Measurements from ENCODE around the gene TXNL4B. TPM values are rescaled to one million over a fixed set of nuclear protein-coding genes. Genes with fewer than 3 reads are reported as not detected.

The TXNL4B gene
- total and polyA plus RNA-seq, 10 of the 15 experiments (the other 5 are each of a cell fraction or from before 2014, with no cell fraction given), result 11.1 to 24.0 (median 15.9) TPM

GRCh38 chr16:72042157-72042660, 51.2 kb downstream of the TXNL4B start:
- Histone ChIP-seq H3K27me3 (replicated peaks in 1 of 2; ENCODE audit: control insufficient read depth in 2 of 2, insufficient read depth in 2 of 2, low read length in 1 of 2) (no peaks in the 10 kb centered on the region), H3K9me3 (replicated peaks; ENCODE audit: control insufficient read depth, insufficient read depth, low read length) (no peaks in the 10 kb centered on the region), H2AFZ (ENCODE audit: control insufficient read depth, low read depth, low read length) (no peak overlapping the region), H4K20me1 (ENCODE audit: control insufficient read depth, insufficient read depth) (no peaks in the 10 kb centered on the region), H3K4me3 (no peak overlapping the region), H3K27ac (ENCODE audit: control insufficient read depth, insufficient read depth) (no peak overlapping the region), H3K79me2 (ENCODE audit: control insufficient read depth, insufficient read depth, low read length) (no peaks in the 10 kb centered on the region), H3K36me3 (ENCODE audit: control insufficient read depth in 2 of 2, insufficient read depth in 2 of 2, low read length in 1 of 2) (no peaks in the 10 kb centered on the region), H3K4me2 (ENCODE audit: control insufficient read depth, insufficient read depth) (no peak overlapping the region), H3K4me1 (ENCODE audit: control insufficient read depth, insufficient read depth, low read length) (no peaks in the 10 kb centered on the region), H3K9ac (ENCODE audit: control insufficient read depth, insufficient read depth, low read length) (no peak overlapping the region)
- ATAC-seq (no peak), DNase-seq (ENCODE audit: low read depth, low spot score) (no peak), FAIRE-seq (no peak)
- SMC1A ChIA-PET (ENCODE audit: uncharacterized antibody, unreplicated experiment), result no interaction called here
- CTCF ChIA-PET, result no interaction called here
- TF ChIP-seq HCFC1 (IDR thresholded peaks at IDR 0.05; ENCODE audit: low read length) (no peak), ZNF687 (IDR thresholded peaks at IDR 0.05) (no peak), RFX5 (IDR thresholded peaks at IDR 0.05; ENCODE audit: low read depth, low read length) (no peak), MXI1 (IDR thresholded peaks at IDR 0.05; ENCODE audit: low read depth, low read length) (no peak), RELA (IDR thresholded peaks at IDR 0.05; ENCODE audit: borderline replicate concordance, partially characterized antibody) (no peak), TCF7 (IDR thresholded peaks at IDR 0.05; ENCODE audit: borderline replicate concordance) (no peak), SKIL (IDR thresholded peaks at IDR 0.05; ENCODE audit: low read depth, poor library complexity, severe bottlenecking) (no peak), KDM1A (IDR thresholded peaks at IDR 0.05; ENCODE audit: borderline replicate concordance) (no peak), BCL3 (IDR thresholded peaks at IDR 0.05; ENCODE audit: borderline replicate concordance, insufficient read depth, low read depth, low read length, poor library complexity, severe bottlenecking) (no peak), CEBPB (IDR thresholded peaks at IDR 0.05; ENCODE audit: borderline replicate concordance in 1 of 2, low read depth in 2 of 2, low read length in 2 of 2) (no peak), TARDBP (IDR thresholded peaks at IDR 0.05; ENCODE audit: borderline replicate concordance) (no peak), CREM (IDR thresholded peaks at IDR 0.05; ENCODE audit: low read depth) (no peak)
- POLR2A ChIA-PET, result no interaction called here
- no TSS peak for BruUV-seq (replicated peaks)
- intact Hi-C loops (cut with micrococcal nuclease; ENCODE audit: unreplicated experiment), result no loop called here
- RAD21 ChIA-PET (ENCODE audit: unreplicated experiment), result no interaction called here
- WGBS (ENCODE audit: insufficient coverage, insufficient replicate concordance, low lambda C conversion rate, missing lambda C conversion rate), result 47% methylated on average over 2 of the region's 2 CpGs
- in situ Hi-C loops (cut with MboI), result no loop called here
